GM21526 (cell line): ENCODE measurements around the gene UMAD1.
"Not testable (repeated sequence)": the region's sequence is repeated elsewhere in the genome, so short reads cannot be mapped to it uniquely, and the experiment has no call there.

Experiments used
- ATAC-seq: cut with Tn5 transposase; IDR thresholded peaks from one replicate; pipeline ENCODE4 v1.9.1; 2021; ENCODE audit warnings: moderate library complexity; ENCODE audit not compliant: unreplicated experiment, low FRiP score

The UMAD1 gene

GRCh38 chr7:7819442-7820247, 179.1 kb downstream of the UMAD1 start:
- ATAC-seq, result peak; percentile 34

- ATAC-seq, result no peak
Observed at GRCh38 chr7:7820409-7820808, 179.9 kb downstream of the UMAD1 start.

DNA sequence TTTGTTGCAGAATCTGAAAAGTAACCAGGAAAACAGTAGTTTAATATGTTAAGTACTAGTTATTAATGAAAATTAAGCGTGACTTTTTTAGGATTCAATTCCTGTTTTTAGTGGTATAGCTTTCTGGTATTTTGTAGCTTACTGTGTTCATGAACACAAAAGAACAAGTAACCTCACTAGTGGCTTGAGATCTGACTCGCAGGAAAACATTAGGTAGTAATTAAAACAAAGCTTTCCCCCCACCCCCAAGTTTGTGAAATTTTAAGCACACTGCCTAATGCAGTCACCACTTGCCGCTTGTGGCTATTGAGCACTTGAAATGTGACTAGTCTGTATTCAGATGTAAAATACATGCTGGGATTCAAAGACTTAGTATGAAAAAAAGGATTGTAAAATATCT, 180.4 kb downstream of the UMAD1 start:
- peak; percentile 56 for ATAC-seq

GRCh38 chr7:7821517-7821916, 181.0 kb downstream of the UMAD1 start:
- no peak for ATAC-seq

GRCh38 chr7:7825294-7825693, 184.7 kb downstream of the UMAD1 start:
- ATAC-seq, result not testable (repeated sequence)

DNA sequence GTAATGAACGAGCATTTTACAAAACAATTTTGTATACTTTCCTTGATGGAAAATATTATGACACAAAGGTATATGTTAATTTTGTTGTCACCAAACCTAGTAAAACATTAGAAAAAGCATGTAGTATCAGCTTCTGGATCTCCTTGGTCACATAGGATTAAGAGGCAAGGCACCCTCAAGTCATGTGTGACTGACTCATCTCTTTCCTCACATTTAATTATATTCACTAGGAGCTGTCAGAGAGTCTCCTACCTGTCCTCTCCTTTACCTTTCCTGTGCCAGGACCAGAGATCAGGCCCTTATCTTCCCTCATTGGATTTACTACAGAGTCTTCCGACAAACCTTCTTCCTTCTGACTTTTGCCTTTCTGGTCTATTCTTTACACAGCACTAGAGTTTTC, 189.1 kb downstream of the UMAD1 start:
- ATAC-seq, result no peak

DNA sequence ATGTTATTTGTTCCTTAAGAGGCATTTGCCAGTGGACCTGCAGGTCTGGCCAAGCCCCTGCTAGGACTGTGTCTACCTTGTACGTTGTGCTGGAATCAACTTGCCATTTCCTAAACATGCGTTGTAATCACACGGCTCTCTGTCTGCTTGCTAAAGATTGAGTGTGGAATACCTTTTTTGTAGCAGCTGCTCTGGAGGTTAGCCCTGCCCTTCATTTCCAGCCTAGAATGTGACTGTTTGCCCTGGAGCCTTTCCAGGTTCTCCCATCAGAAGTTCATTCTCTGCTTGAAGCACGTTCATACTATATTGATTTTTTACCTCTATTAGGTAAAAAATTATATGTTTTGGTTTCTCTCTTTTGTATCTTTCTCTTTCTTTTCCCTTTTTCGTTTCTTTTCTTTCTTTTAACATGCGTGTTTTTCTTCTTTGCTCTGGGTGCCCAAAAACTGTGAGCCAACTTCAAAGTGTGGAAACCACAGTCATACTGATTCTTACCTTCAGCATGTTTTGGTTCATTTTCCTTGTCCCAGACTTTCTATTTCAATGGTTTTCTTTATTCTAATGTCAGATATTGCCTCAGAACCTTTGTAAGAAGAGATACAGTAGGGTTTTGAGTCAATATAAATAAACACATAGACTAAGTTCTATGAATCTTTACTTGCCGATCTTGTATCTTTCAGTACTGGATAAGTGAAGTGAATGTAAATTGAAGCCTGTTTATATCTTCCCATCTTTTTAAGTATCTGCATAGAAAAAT, 189.7 kb downstream of the UMAD1 start:
- no peak for ATAC-seq

GRCh38 chr7:7832518-7832917, 192.0 kb downstream of the UMAD1 start:
- no peak for ATAC-seq

GRCh38 chr7:7834761-7835160, 194.2 kb downstream of the UMAD1 start:
- ATAC-seq, result no peak

- ATAC-seq, result no peak
Observed at GRCh38 chr7:7841027-7841426, 200.5 kb downstream of the UMAD1 start.

DNA sequence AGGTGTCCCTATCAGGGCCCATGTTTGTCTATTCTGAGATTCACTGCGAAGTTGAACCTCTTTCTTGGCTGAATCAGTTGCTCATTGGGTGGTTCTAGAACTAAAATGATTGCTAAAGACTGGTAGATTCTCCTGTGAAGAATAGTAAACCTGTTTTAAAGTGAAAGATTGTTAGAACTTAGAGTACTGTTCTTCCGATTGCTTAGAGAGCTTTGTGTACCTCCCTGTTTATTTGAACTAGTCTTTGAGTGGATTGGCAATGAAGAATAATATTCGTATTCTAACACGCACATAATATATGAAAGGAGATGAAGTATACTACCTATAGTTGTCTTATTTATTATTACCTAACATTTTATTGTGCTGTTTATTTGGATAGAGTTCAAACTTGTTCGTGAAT, 202.7 kb downstream of the UMAD1 start:
- no peak for ATAC-seq

- ATAC-seq, result no peak
Observed at GRCh38 chr7:7843972-7844371, 203.4 kb downstream of the UMAD1 start.

DNA sequence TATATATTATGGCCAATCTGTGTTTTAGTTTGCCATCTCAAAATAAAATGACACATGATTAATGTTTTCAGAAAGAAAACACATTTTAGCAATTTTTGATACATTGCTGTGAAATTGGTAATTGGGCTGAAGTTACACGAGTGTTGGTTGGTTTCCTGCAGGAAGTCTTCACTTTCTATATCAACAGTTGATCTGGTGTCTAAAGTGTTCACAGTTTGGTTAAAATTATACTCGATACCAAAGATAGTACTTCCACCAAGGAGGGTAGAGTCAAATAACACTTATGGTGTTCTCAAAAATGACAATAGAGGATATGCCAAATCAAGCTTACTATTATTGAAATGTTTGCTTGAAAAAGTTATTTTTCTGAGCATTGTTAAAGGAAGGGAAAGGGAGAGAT, 207.7 kb downstream of the UMAD1 start:
- ATAC-seq, result no peak

DNA sequence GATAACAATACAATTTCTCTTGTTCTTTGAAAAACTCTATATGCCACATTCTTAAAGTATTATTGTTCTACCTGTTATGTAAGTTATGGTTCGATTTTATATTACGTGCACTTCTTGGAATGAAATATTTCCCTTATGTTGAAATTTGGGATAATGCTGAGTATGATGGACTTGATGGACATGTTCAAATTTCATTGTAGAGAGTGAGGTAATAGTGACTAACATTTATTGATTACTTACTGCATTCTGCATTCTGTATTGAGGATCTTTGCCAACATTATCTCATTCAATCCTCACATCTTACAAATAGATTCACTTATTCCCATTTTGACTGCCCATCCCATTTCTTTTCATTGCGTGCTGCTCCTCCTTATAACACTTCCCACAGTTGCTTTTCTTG, 208.3 kb downstream of the UMAD1 start:
- no peak for ATAC-seq

DNA sequence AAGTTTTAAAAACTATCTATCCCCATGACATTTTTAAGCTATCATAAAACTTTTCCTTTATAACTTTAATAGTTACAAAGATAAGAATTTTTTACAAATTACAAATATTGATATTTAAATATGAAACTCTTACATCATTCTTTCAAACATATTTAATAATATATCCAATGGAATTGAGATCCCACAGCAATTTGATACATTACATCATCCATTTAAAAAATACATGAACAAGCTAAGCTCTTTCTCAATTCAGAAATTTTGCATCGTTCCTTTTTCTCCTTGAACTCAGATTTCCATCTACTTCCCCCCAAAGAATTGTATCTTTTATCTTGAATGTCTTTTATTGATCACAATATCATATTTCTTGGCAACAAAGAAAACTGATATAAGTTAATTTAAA, 209.6 kb downstream of the UMAD1 start:
- no peak for ATAC-seq

DNA sequence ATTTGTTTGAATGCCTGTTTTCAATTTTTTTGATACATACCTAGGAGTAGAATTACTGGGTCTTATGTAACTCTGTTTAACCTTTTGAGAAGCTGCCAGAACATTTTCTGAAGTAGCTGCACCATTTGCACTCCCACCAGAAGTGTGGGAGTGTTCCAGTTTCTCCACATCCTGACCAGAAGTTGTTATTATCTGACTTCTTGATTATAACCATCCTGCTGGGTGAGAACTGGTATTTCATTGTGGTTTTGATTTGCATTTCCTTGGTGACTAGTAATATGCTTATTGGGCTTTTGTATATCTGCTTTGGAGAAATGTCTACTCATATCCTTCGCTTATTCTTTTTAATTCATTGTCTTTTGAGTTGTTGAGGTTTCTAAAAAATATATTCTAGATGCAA, 210.8 kb downstream of the UMAD1 start:
- no peak for ATAC-seq

GRCh38 chr7:7851991-7852390, 211.4 kb downstream of the UMAD1 start:
- no peak for ATAC-seq

GRCh38 chr7:7857143-7857583, 216.6 kb downstream of the UMAD1 start:
- ATAC-seq, result no peak

DNA sequence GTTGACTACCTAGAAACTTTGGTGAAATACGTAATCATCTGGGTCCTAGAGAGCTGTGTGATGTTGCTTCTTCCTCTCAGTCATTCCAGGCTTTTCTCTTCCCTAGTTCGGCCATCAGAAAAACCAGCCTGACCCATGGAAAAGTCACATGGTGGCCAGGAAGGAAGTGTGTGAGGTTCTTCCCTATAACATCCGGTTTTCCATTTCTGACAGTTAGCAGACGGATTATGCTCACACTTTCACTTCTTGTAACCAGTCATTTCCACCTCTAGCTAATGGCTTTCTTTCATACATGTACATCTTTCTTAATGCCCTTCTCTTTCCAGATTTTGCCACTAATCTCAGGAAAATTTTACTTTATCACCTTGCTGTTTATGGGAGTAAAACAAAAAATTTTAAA, 218.0 kb downstream of the UMAD1 start:
- no peak for ATAC-seq

DNA sequence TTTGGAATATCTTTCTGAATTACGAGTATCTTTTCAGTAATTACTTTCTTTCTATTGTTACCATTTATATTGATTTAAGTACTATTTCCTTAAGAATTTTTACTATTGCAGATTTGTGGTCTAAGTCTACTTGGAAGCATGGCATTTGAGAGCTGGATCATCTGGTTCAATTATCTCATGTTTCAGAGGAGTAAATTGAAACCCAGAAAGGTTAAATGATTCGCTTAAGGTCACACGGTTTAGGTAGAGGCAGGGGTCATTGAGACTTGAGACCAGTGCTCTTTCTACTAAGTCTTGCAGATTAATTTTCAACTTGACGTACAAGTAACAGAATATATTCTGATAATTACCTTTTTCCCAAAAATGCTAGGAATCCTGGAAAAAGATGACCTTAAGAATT, 218.9 kb downstream of the UMAD1 start:
- ATAC-seq, result no peak

DNA sequence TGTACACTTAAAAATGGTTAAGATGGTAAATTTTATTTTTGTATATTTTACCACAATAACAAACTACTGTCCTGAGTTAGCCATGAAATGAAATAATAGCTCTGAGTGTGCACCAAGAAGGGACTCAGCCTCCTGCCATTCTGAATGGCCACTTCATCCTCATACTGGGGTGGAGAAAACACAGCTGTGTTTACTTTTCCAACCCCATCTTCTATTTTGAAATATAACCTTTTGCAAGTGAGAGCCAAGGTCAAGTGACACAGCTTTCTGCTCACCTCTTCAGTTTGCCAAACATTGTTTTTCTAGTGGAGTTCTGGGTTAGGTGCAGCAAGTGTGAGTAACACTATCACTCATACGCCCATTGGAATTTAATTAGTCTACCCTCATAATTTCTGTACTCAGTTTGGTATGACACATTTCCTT, 220.7 kb downstream of the UMAD1 start:
- ATAC-seq, result no peak

GRCh38 chr7:7862393-7862792, 221.8 kb downstream of the UMAD1 start:
- no peak for ATAC-seq
